A673 (cell line): ENCODE results near the gene GPR183.

Experiments used
- EZH2 ChIP-seq: fragments of 200-600 bp; sonication (generic); IDR thresholded peaks from 2 replicates; pipeline ENCODE4 v1.6.1; 2017; ENCODE audit warnings: borderline replicate concordance, low read depth, mild to moderate bottlenecking, mixed read lengths, antibody characterized with exemption, low read length; ENCODE audit not compliant: poor library complexity, severe bottlenecking
- TF ChIP-seq, protein P1 (sequence below): fragments of 300-800, 200-600 bp; sonication (generic); conservative IDR thresholded peaks from 2 replicates; pipeline ENCODE4 v1.5.1; 2017; ENCODE audit warnings: low read depth, mild to moderate bottlenecking, antibody characterized with exemption, low read length, moderate library complexity, mixed read lengths

DNA sequence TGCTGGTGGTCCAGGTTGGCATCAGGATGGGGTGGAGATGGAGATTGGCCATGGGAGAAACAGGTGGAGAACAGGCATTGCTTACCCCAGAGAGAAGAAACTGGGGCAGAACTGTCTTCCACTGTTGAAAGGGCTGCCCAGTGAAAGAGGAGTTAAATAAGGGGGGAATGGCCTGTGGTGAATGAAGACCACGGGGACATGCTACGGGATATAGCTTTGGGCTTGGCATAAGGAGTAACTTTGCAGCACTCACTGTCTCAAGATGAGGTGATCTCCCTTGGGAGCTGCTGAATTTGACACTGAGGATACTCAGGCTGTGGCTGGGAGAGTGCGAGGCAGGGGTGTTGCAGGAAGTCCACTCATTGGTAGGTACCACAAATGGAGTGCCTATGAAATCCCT is 38.4 kb downstream of the GPR183 start:
- TF ChIP-seq, protein P1, sequence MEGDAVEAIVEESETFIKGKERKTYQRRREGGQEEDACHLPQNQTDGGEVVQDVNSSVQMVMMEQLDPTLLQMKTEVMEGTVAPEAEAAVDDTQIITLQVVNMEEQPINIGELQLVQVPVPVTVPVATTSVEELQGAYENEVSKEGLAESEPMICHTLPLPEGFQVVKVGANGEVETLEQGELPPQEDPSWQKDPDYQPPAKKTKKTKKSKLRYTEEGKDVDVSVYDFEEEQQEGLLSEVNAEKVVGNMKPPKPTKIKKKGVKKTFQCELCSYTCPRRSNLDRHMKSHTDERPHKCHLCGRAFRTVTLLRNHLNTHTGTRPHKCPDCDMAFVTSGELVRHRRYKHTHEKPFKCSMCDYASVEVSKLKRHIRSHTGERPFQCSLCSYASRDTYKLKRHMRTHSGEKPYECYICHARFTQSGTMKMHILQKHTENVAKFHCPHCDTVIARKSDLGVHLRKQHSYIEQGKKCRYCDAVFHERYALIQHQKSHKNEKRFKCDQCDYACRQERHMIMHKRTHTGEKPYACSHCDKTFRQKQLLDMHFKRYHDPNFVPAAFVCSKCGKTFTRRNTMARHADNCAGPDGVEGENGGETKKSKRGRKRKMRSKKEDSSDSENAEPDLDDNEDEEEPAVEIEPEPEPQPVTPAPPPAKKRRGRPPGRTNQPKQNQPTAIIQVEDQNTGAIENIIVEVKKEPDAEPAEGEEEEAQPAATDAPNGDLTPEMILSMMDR, result no peak
- TF ChIP-seq EZH2, result no peak
